Brain pericyte (primary cell): ENCODE results near the gene KRT86.

Experiments used
- DNase-seq: peaks from one replicate; pipeline ENCODE4 v3.0.0-alpha.2; 2012; ENCODE audit warnings: low read depth, low spot score

The KRT86 gene

GRCh38 chr12:52274521-52275120 lies at the start of gene KRT86:
Gene KRT86, plus strand, starts transcription at chr12:52274645. Its CDS starts 27,272 bp downstream, at chr12:52301917.
- no peak for DNase-seq

GRCh38 chr12:52225752-52226151 lies 48.7 kb upstream of the KRT86 start:
- no peak for DNase-seq

- no peak for DNase-seq
Observed at GRCh38 chr12:52226446-52226845, 48.0 kb upstream of the KRT86 start.

GRCh38 chr12:52227606-52228166 lies 46.8 kb upstream of the KRT86 start:
- DNase-seq = no peak

GRCh38 chr12:52228366-52228765 lies 46.1 kb upstream of the KRT86 start:
- no peak for DNase-seq

- DNase-seq = no peak
Observed at GRCh38 chr12:52228931-52229330, 45.5 kb upstream of the KRT86 start.

GRCh38 chr12:52229836-52230343 lies 44.6 kb upstream of the KRT86 start:
- DNase-seq = no peak

GRCh38 chr12:52230364-52231281 lies 43.8 kb upstream of the KRT86 start:
- no peak for DNase-seq

GRCh38 chr12:52231305-52232202 lies 42.9 kb upstream of the KRT86 start:
- DNase-seq = no peak

- DNase-seq = no peak
Observed at GRCh38 chr12:52232203-52232673, 42.2 kb upstream of the KRT86 start.

GRCh38 chr12:52232674-52233461 lies 41.6 kb upstream of the KRT86 start, which contains the start of gene KRT7:
Gene KRT7, plus strand, starts transcription at chr12:52233243. Its CDS starts 54 bp downstream, at chr12:52233297.
- no peak for DNase-seq

GRCh38 chr12:52233462-52234207 lies 40.8 kb upstream of the KRT86 start:
- DNase-seq = no peak

- DNase-seq = no peak
Observed at GRCh38 chr12:52234223-52234810, 40.1 kb upstream of the KRT86 start.

GRCh38 chr12:52235001-52235764 lies 39.3 kb upstream of the KRT86 start:
- no peak for DNase-seq

- DNase-seq = no peak
Observed at GRCh38 chr12:52235822-52236361, 38.6 kb upstream of the KRT86 start.

GRCh38 chr12:52236386-52237050 lies 37.9 kb upstream of the KRT86 start:
- no peak for DNase-seq

- DNase-seq = no peak
Observed at GRCh38 chr12:52238207-52238840, 36.1 kb upstream of the KRT86 start.
